K562 (cell line): ENCODE results near the gene POLL. TPM values are rescaled to one million over a fixed set of nuclear protein-coding genes. Genes with fewer than 3 reads are reported as not detected.

Source experiments
- ATF4 ChIP-seq: fragments of 450-650 bp; formaldehyde crosslinking; IDR thresholded peaks from 2 replicates; pipeline ENCODE4 v1.4.0; 2022; ENCODE audit warnings: mild to moderate bottlenecking, moderate library complexity
- BRD9 ChIP-seq: fragments of 450-650 bp; IDR thresholded peaks from 2 replicates; pipeline ENCODE4 v1.6.1; 2018; ENCODE audit warnings: low read depth; ENCODE audit not compliant: partially characterized antibody
- CHD1 ChIP-seq: fragments of 200-600 bp; sonication (generic); IDR thresholded peaks from one replicate; pipeline ENCODE4 v1.6.1; 2012; ENCODE audit warnings: mild to moderate bottlenecking, moderate library complexity, low read length, inconsistent platforms
- CXXC5 ChIP-seq: fragments of 250-450 bp; sonication (Bioruptor Pico); IDR thresholded peaks from 2 replicates; pipeline ENCODE4 v1.8.0; 2022; ENCODE audit warnings: inconsistent platforms, mild to moderate bottlenecking, moderate library complexity
- KDM1A ChIP-seq, 2 experiments: fragments of 450-650 bp; IDR thresholded peaks; 2 replicates each; pipeline ENCODE4 v1.6.1; 2016; ENCODE audit warnings: mild to moderate bottlenecking in 2 of 2
- RHOXF2B ChIP-seq: fragments of 250-450 bp; sonication (Bioruptor Pico); conservative IDR thresholded peaks from 2 replicates; pipeline ENCODE4 v1.5.1; 2021
- SAFB ChIP-seq: fragments of 200-400 bp; formaldehyde crosslinking; IDR thresholded peaks from 2 replicates; pipeline ENCODE4 v1.6.1; 2017; ENCODE audit warnings: low read depth, low read length, borderline replicate concordance
- SIN3B ChIP-seq: fragments of 450-650 bp; IDR thresholded peaks from 2 replicates; pipeline ENCODE4 v1.6.1; 2017; ENCODE audit warnings: low read depth, mild to moderate bottlenecking, moderate library complexity
- SMAD4 ChIP-seq: fragments of 250-450 bp; sonication (Bioruptor Pico); conservative IDR thresholded peaks from 2 replicates; pipeline ENCODE4 v1.8.0; 2021; ENCODE audit warnings: inconsistent platforms, mild to moderate bottlenecking, moderate library complexity
- THRB ChIP-seq: fragments of 450-650 bp; formaldehyde crosslinking; conservative IDR thresholded peaks from 2 replicates; pipeline ENCODE4 v1.4.0; 2022; ENCODE audit warnings: mild to moderate bottlenecking, missing genetic modification characterization
- ZNF184 ChIP-seq: sonication (generic); formaldehyde crosslinking; IDR thresholded peaks from 2 replicates; pipeline ENCODE4 v1.5.0; 2020; ENCODE audit warnings: missing genetic modification reagents
- ZNF518B ChIP-seq: fragments of 250-450 bp; sonication (Bioruptor Pico); IDR thresholded peaks from 2 replicates; pipeline ENCODE4 v1.5.0; 2021; ENCODE audit warnings: mild to moderate bottlenecking, moderate library complexity
- ZNF644 ChIP-seq: fragments of 200-800 bp; sonication (Bioruptor generic); IDR thresholded peaks from 2 replicates; pipeline ENCODE4 v1.6.1; 2016; ENCODE audit warnings: low read depth, missing genetic modification characterization, missing compliant biosample characterization
- polyA plus RNA-seq, 8 experiments: library from polyadenylated mRNA; depleted of rRNA in 4 of 8; stranded (reverse) in 5 of 8; unstranded in 3 of 8; fragments of >200 nt; fragmentation: Nextera tagmentation in 2 of 8; fragmentation: Illumina TruSeq in 1 of 8; extraction: Ambion mirVana in 2 of 8; extraction: Trizol in 1 of 8; gene quantifications; 2 replicates each; pipeline versions ENCODE4 v1.2.1 to v1.2.3, GENCODE V29; 2011 to 2014; ENCODE audit warnings: inconsistent platforms in 1 of 8, missing spikeins in 1 of 8
- total RNA-seq, 7 experiments: library from RNA; depleted of rRNA in 6 of 7; stranded (reverse); fragments of >200 nt in 6 of 7; fragmentation: Illumina TruSeq in 2 of 7; extraction: Trizol in 2 of 7; gene quantifications; 2 replicates each; pipeline versions ENCODE4 v1.2.1 to v1.2.3, GENCODE V29; 2011 to 2021; ENCODE audit warnings: low replicate concordance in 1 of 7
- TF ChIP-seq, protein P1 (sequence below): IDR thresholded peaks from 2 replicates; pipeline ENCODE4 v1.6.1; 2011; ENCODE audit warnings: borderline replicate concordance, low read depth, mild to moderate bottlenecking, moderate library complexity, low read length; ENCODE audit not compliant: insufficient read depth, poor library complexity, severe bottlenecking
- TF ChIP-seq, protein P2 (sequence below): fragments of 200-800 bp; sonication (Bioruptor generic); IDR thresholded peaks from 2 replicates; pipeline ENCODE4 v1.6.1; 2017; ENCODE audit warnings: missing genetic modification characterization, missing compliant biosample characterization
- TF ChIP-seq, protein P3 (sequence below): fragments of 450-650 bp; formaldehyde crosslinking; IDR thresholded peaks from 2 replicates; pipeline ENCODE4 v1.4.0; 2020; ENCODE audit warnings: mild to moderate bottlenecking, moderate library complexity

Gene POLL
- total and polyA plus RNA-seq, 9 of the 15 experiments (the other 6 are each of a cell fraction or from before 2014, with no cell fraction given): 1.2 to 18.7 (median 10.9) TPM

GRCh38 chr10:101575580-101576210, 12.4 kb downstream of the POLL start (continued):
- no peak for TF ChIP-seq ZNF518B (CRISPR knock-in tag)
- TF ChIP-seq, protein P1, sequence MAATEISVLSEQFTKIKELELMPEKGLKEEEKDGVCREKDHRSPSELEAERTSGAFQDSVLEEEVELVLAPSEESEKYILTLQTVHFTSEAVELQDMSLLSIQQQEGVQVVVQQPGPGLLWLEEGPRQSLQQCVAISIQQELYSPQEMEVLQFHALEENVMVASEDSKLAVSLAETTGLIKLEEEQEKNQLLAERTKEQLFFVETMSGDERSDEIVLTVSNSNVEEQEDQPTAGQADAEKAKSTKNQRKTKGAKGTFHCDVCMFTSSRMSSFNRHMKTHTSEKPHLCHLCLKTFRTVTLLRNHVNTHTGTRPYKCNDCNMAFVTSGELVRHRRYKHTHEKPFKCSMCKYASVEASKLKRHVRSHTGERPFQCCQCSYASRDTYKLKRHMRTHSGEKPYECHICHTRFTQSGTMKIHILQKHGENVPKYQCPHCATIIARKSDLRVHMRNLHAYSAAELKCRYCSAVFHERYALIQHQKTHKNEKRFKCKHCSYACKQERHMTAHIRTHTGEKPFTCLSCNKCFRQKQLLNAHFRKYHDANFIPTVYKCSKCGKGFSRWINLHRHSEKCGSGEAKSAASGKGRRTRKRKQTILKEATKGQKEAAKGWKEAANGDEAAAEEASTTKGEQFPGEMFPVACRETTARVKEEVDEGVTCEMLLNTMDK: no peak
- TF ChIP-seq, protein P2, sequence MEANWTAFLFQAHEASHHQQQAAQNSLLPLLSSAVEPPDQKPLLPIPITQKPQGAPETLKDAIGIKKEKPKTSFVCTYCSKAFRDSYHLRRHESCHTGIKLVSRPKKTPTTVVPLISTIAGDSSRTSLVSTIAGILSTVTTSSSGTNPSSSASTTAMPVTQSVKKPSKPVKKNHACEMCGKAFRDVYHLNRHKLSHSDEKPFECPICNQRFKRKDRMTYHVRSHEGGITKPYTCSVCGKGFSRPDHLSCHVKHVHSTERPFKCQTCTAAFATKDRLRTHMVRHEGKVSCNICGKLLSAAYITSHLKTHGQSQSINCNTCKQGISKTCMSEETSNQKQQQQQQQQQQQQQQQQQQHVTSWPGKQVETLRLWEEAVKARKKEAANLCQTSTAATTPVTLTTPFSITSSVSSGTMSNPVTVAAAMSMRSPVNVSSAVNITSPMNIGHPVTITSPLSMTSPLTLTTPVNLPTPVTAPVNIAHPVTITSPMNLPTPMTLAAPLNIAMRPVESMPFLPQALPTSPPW: peak; percentile 24; the same call in 1 of the 2 replicates
- no peak for TF ChIP-seq ATF4 (CRISPR knock-in tag)
- no peak for TF ChIP-seq THRB (CRISPR knock-in tag)
- no peak for TF ChIP-seq CHD1
- no peak for TF ChIP-seq ZNF184 (CRISPR knock-in tag)
- TF ChIP-seq, protein P3, sequence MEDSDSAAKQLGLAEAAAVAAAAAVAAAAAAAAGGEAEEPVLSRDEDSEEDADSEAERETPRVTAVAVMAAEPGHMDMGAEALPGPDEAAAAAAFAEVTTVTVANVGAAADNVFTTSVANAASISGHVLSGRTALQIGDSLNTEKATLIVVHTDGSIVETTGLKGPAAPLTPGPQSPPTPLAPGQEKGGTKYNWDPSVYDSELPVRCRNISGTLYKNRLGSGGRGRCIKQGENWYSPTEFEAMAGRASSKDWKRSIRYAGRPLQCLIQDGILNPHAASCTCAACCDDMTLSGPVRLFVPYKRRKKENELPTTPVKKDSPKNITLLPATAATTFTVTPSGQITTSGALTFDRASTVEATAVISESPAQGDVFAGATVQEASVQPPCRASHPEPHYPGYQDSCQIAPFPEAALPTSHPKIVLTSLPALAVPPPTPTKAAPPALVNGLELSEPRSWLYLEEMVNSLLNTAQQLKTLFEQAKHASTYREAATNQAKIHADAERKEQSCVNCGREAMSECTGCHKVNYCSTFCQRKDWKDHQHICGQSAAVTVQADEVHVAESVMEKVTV: no peak
- TF ChIP-seq ZNF644 (tag): no peak
- no peak for TF ChIP-seq BRD9
- 0 out of 4 replicates have a peak, but pooled peaks have one; percentile 39 to 53 for TF ChIP-seq KDM1A (IDR thresholded peaks at IDR 0.05)
- TF ChIP-seq RHOXF2B (CRISPR knock-in tag): no peak
- TF ChIP-seq SAFB: no peak
- TF ChIP-seq CXXC5 (CRISPR knock-in tag): 0 out of 2 replicates have a peak, but pooled peaks have one; percentile 28
- TF ChIP-seq SIN3B: no peak
- peak; percentile 67 for TF ChIP-seq SMAD4 (CRISPR knock-in tag)
